Trophoblast cell (in vitro differentiated cells and primary cell): ENCODE results near the gene TMEM95.

Experiments
- DNase-seq, 2 donors: peaks; one replicate each; pipeline ENCODE4 v3.0.0-alpha.2; 2016
- H2AFZ ChIP-seq: 2 replicates; pipeline ENCODE4 v1.6.1; 2013; ENCODE audit warnings: low read length, moderate library complexity, mild to moderate bottlenecking; ENCODE audit not compliant: insufficient read depth, poor library complexity
- H2AK5ac ChIP-seq: 2 replicates; pipeline ENCODE4 v1.6.1; 2013; ENCODE audit warnings: mild to moderate bottlenecking, low read length
- H2BK120ac ChIP-seq: 2 replicates; pipeline ENCODE4 v1.6.1; 2013; ENCODE audit warnings: low read length, mild to moderate bottlenecking, moderate library complexity; ENCODE audit not compliant: insufficient read depth, poor library complexity
- H2BK12ac ChIP-seq: 2 replicates; pipeline ENCODE4 v1.6.1; 2013; ENCODE audit warnings: mild to moderate bottlenecking, low read length, moderate library complexity
- H2BK5ac ChIP-seq: 2 replicates; pipeline ENCODE4 v1.6.1; 2013; ENCODE audit warnings: low read length, low read depth, moderate library complexity, mild to moderate bottlenecking; ENCODE audit not compliant: poor library complexity
- H3K14ac ChIP-seq: 2 replicates; pipeline ENCODE4 v1.6.1; 2013; ENCODE audit warnings: mild to moderate bottlenecking, low read length
- H3K18ac ChIP-seq: 2 replicates; pipeline ENCODE4 v1.6.1; 2013; ENCODE audit warnings: mild to moderate bottlenecking, low read length
- H3K23ac ChIP-seq: 2 replicates; pipeline ENCODE4 v1.6.1; 2013; ENCODE audit warnings: low read length
- H3K27ac ChIP-seq: 2 replicates; pipeline ENCODE4 v1.5.1; 2013; ENCODE audit warnings: low read depth, mild to moderate bottlenecking, inconsistent platforms, low read length, moderate library complexity
- H3K27me3 ChIP-seq: 2 replicates; pipeline ENCODE4 v1.6.1; 2013; ENCODE audit warnings: inconsistent platforms, mild to moderate bottlenecking, low read length, moderate library complexity; ENCODE audit not compliant: insufficient read depth
- H3K36me3 ChIP-seq, 2 experiments: 1 replicate in 1 of 2; 2 replicates in 1 of 2; pipeline ENCODE4 v1.6.1; 2013; ENCODE audit warnings: low read length in 2 of 2, mild to moderate bottlenecking in 2 of 2, moderate library complexity in 1 of 2; ENCODE audit not compliant: insufficient read depth in 2 of 2, control insufficient read depth in 1 of 2
- H3K4ac ChIP-seq: 2 replicates; pipeline ENCODE4 v1.6.1; 2013; ENCODE audit warnings: low read depth, mild to moderate bottlenecking, low read length, moderate library complexity
- H3K4me1 ChIP-seq, 2 experiments: 1 replicate in 1 of 2; 2 replicates in 1 of 2; pipeline ENCODE4 v1.6.1; 2013; ENCODE audit warnings: low read length in 2 of 2, mild to moderate bottlenecking in 2 of 2, moderate library complexity in 1 of 2; ENCODE audit not compliant: insufficient read depth in 2 of 2, control insufficient read depth in 1 of 2
- H3K4me2 ChIP-seq: 2 replicates; pipeline ENCODE4 v1.6.1; 2013; ENCODE audit warnings: inconsistent platforms, mild to moderate bottlenecking, low read length, moderate library complexity
- H3K4me3 ChIP-seq: 2 replicates; pipeline ENCODE4 v1.5.1; 2013; ENCODE audit warnings: mild to moderate bottlenecking, low read depth, low read length, inconsistent platforms
- H3K79me1 ChIP-seq: one replicate; pipeline ENCODE4 v1.6.1; 2013; ENCODE audit warnings: low read length
- H3K79me2 ChIP-seq: 2 replicates; pipeline ENCODE4 v1.6.1; 2013; ENCODE audit warnings: low read length, mild to moderate bottlenecking; ENCODE audit not compliant: control insufficient read depth, insufficient read depth, poor library complexity
- H3K9ac ChIP-seq: 2 replicates; pipeline ENCODE4 v1.6.1; 2013; ENCODE audit warnings: mild to moderate bottlenecking, low read length
- H3K9me3 ChIP-seq: 2 replicates; pipeline ENCODE4 v1.6.1; 2013; ENCODE audit warnings: low read depth, mild to moderate bottlenecking, control low read depth, inconsistent platforms, low read length; ENCODE audit not compliant: insufficient read depth
- H4K12ac ChIP-seq: 2 replicates; pipeline ENCODE4 v1.6.1; 2013; ENCODE audit warnings: low read depth, mild to moderate bottlenecking, low read length, moderate library complexity
- H4K8ac ChIP-seq: 2 replicates; pipeline ENCODE4 v1.6.1; 2013; ENCODE audit warnings: low read depth, mild to moderate bottlenecking, low read length, moderate library complexity
- H4K91ac ChIP-seq: one replicate; pipeline ENCODE4 v1.6.1; 2013; ENCODE audit warnings: low read depth, mild to moderate bottlenecking, low read length, moderate library complexity
- WGBS: extraction: QIAGEN DNeasy Blood & Tissue Kit; methylation state at CpG from one replicate; pipeline ENCODE4 v1.1.7; 2013; ENCODE audit warnings: missing lambda C conversion rate; ENCODE audit not compliant: insufficient read length, insufficient coverage; ENCODE audit errors: extremely low coverage; 5-methylcytosine and 5-hydroxymethylcytosine counted together

The TMEM95 gene

GRCh38 chr17:7326186-7326585 lies 28.8 kb upstream of the TMEM95 start:
- Histone ChIP-seq H3K9ac (no peak overlapping the region), H3K23ac (no peak overlapping the region), H3K79me1 (peaks cover 11% of the 10 kb centered on the region), H3K4me3 (no peak overlapping the region), H2BK12ac (no peak overlapping the region), H4K12ac (no peak overlapping the region), H3K14ac (no peak overlapping the region), H2AFZ (no peak overlapping the region), H2BK5ac (no peak overlapping the region), H3K27ac (no peak overlapping the region), H3K9me3 (no peaks in the 10 kb centered on the region), H3K27me3 (no peaks in the 10 kb centered on the region), H2BK120ac (no peak overlapping the region), H2AK5ac (no peak overlapping the region), H3K4ac (no peak overlapping the region), H3K4me1 (peaks cover 4 to 8% of the 10 kb centered on the region in 2 experiments), H3K36me3 (peaks cover 52 to 57% of the 10 kb centered on the region in 2 experiments), H3K18ac (no peak overlapping the region), H4K91ac (no peak overlapping the region), H4K8ac (no peak overlapping the region), H3K79me2 (peaks cover 4% of the 10 kb centered on the region), H3K4me2 (no peak overlapping the region)
- WGBS = no CpG with 5 or more reads among the region's 11 CpGs
- no peak for DNase-seq

DNA sequence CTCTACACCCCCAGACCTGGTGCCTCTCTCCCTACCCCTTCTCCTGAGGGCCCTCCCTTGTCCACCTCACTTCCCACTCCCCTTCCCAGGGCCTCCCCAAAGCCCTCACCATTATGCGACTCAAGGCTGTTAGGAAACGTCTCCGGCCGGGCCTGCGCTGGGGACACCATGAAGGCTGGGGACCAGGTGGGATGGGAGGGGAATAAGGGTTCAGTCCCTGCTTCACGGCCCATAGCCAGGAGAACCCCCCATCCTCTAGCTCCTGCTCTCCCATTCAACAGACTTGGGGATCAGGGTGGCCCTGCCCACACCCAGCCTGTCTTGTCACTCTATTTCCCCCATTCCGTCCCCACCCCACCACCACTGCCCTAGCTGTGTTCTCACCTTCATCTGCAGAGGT lies 27.9 kb upstream of the TMEM95 start:
- Histone ChIP-seq H3K4me2 (no peak overlapping the region), H3K9me3 (no peaks in the 10 kb centered on the region), H3K23ac (no peak overlapping the region), H2BK120ac (no peak overlapping the region), H3K4me1 (peaks cover 4 to 8% of the 10 kb centered on the region in 2 experiments), H2BK5ac (no peak overlapping the region), H4K12ac (no peak overlapping the region), H3K79me1 (peaks cover 11% of the 10 kb centered on the region), H3K27ac (no peak overlapping the region), H2AFZ (no peak overlapping the region), H3K4me3 (no peak overlapping the region), H3K79me2 (peaks cover 4% of the 10 kb centered on the region), H3K4ac (no peak overlapping the region), H2AK5ac (no peak overlapping the region), H4K91ac (no peak overlapping the region), H3K14ac (no peak overlapping the region), H4K8ac (no peak overlapping the region), H3K27me3 (no peaks in the 10 kb centered on the region), H3K18ac (no peak overlapping the region), H2BK12ac (no peak overlapping the region), H3K36me3 (peaks cover 44 to 49% of the 10 kb centered on the region in 2 experiments), H3K9ac (no peak overlapping the region)
- WGBS = no CpG with 5 or more reads among the region's 7 CpGs
- no peak for DNase-seq

GRCh38 chr17:7327501-7327900 lies 27.5 kb upstream of the TMEM95 start:
- Histone ChIP-seq H2AK5ac (no peak overlapping the region), H3K4me1 (peaks cover 4 to 8% of the 10 kb centered on the region in 2 experiments), H3K23ac (no peak overlapping the region), H2AFZ (no peak overlapping the region), H3K18ac (no peak overlapping the region), H3K9me3 (no peaks in the 10 kb centered on the region), H3K9ac (no peak overlapping the region), H3K4me3 (no peak overlapping the region), H3K79me1 (peaks cover 11% of the 10 kb centered on the region), H2BK5ac (no peak overlapping the region), H3K79me2 (peaks cover 4% of the 10 kb centered on the region), H3K27ac (no peak overlapping the region), H4K91ac (no peak overlapping the region), H3K4me2 (no peak overlapping the region), H3K14ac (no peak overlapping the region), H2BK12ac (no peak overlapping the region), H4K12ac (no peak overlapping the region), H3K36me3 (peaks cover 39 to 44% of the 10 kb centered on the region in 2 experiments), H3K4ac (no peak overlapping the region), H3K27me3 (no peaks in the 10 kb centered on the region), H2BK120ac (no peak overlapping the region), H4K8ac (no peak overlapping the region)
- whole genome bisulfite sequencing = no CpG with 5 or more reads among the region's 17 CpGs
- no peak for DNase-seq

DNA sequence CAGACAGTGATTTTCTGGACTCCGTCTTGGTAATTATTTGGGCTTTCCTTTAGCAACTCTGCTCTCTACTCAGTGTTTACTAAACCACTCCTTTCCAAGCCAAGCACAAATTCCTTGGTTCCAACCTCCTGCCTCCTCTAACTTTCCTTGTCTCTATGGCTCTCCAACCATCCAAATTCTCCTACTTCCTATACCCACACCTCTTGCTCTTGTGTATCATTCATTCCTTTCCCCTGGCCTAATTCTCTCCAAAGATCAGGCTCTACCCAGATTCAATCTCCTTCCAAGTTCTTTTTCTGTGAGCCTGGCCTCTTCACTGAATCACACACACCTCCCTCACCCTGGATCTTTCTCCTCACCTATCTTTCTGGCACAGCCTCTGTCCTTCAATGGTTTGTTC lies 26.9 kb upstream of the TMEM95 start:
- no peaks in the 10 kb centered on the region for H3K27me3 ChIP-seq
- no peak overlapping the region for H3K27ac ChIP-seq
- H3K79me1 ChIP-seq = peaks cover 11% of the 10 kb centered on the region
- H3K79me2 ChIP-seq = peaks cover 4% of the 10 kb centered on the region
- no CpG with 5 or more reads among the region's 1 CpG for WGBS
- no peak overlapping the region for H3K9ac ChIP-seq
- H3K4me3 ChIP-seq = no peak overlapping the region
- no peak for DNase-seq
- H4K8ac ChIP-seq = no peak overlapping the region
- H3K14ac ChIP-seq = no peak overlapping the region
- H3K4ac ChIP-seq = no peak overlapping the region
- H2BK5ac ChIP-seq = no peak overlapping the region
- H2AFZ ChIP-seq = no peak overlapping the region
- peaks cover 34 to 39% of the 10 kb centered on the region in 2 experiments for H3K36me3 ChIP-seq
- H4K12ac ChIP-seq = no peak overlapping the region
- no peak overlapping the region for H3K4me2 ChIP-seq
- H3K9me3 ChIP-seq = no peaks in the 10 kb centered on the region
- peaks cover 4 to 8% of the 10 kb centered on the region in 2 experiments for H3K4me1 ChIP-seq
- H2BK12ac ChIP-seq = no peak overlapping the region
- no peak overlapping the region for H2BK120ac ChIP-seq
- no peak overlapping the region for H2AK5ac ChIP-seq
- no peak overlapping the region for H3K18ac ChIP-seq
- H3K23ac ChIP-seq = no peak overlapping the region
- no peak overlapping the region for H4K91ac ChIP-seq
